ENCODE results near the gene RHOG.

DNA sequence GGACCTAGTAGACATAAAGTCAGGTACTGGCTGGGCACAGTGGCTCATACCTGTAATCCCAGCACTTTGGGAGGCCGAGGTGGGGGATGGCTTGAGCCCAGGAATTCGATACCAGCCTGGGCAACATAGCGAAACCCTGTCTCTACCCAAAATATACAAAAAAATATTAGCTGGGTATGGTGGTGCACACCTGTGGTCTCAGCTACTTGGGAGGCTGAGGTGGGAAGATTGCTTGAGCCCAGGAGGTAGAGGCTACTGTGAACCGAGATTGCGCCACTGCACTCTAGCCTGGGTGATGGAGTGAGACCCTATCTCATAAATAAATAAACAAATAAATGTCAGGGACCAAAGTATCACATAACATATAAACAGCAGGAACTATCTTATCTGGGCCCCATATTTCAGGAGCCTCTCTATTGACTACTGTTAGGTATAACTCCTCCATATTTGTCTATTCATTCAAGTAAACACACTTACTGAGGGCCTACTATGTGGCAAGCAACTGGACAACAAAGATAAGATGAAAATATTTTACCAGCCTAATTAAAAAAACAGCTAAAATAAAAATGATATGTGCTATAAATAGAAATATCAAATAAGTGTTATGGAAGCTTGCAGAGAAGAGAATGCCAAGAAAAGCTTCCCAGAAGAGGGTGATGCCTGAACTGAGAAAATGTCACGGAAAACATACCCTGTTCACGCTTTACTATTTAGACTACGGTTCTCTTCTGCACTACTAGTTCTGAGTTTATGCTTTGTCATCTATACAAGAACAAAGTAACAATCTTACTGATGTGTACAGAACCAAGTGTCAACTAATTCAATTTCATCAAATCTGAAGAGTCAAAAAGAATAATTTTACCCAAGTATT is 45.4 kb downstream of the RHOG start:
- TF ChIP-seq, protein P1, sequence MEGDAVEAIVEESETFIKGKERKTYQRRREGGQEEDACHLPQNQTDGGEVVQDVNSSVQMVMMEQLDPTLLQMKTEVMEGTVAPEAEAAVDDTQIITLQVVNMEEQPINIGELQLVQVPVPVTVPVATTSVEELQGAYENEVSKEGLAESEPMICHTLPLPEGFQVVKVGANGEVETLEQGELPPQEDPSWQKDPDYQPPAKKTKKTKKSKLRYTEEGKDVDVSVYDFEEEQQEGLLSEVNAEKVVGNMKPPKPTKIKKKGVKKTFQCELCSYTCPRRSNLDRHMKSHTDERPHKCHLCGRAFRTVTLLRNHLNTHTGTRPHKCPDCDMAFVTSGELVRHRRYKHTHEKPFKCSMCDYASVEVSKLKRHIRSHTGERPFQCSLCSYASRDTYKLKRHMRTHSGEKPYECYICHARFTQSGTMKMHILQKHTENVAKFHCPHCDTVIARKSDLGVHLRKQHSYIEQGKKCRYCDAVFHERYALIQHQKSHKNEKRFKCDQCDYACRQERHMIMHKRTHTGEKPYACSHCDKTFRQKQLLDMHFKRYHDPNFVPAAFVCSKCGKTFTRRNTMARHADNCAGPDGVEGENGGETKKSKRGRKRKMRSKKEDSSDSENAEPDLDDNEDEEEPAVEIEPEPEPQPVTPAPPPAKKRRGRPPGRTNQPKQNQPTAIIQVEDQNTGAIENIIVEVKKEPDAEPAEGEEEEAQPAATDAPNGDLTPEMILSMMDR (IDR thresholded peaks at IDR 0.05 in 8 of 11, conservative IDR thresholded peaks at IDR 0.05 in 3 of 11): no peak
- TF ChIP-seq POLR2A (IDR thresholded peaks at IDR 0.05): no peak

Data from spleen (tissue), 7 donors.